Stimulated activated CD4-positive, alpha-beta T cell treated with anti-CD3 and anti-CD28 coated beads, TNF-alpha, amount 100 ng/mL, for 1 hour (primary cell): Measurements from ENCODE around the gene PRKAG1.
A peak's percentile ranks its signal among the peaks of the same experiment; 100 is the strongest.

Experiments used
- DNase-seq, 3 donors: peaks; one replicate each; pipeline ENCODE4 v3.0.0-alpha.2; 2020; ENCODE audit warnings: low read depth in 3 of 3, low spot score in 1 of 3

Gene PRKAG1

DNA sequence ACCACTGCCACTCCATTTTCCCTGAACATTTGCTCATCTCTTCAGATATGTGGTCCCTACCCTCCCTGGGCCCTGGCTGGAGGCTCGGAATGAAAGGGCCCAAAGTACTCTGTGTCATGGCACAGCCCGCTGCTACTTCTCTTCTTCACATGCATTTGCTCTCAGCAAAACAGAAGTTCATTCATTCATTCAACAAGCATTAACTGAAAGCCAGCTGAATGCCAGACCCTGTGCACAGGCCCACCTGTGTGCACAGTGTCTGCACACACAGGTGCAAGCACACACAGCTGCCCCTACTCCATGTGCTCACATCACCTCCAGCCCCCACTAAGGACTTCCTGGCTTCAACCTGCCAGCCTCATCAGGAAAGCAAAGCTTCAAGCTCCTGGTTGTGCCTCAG lies 32.7 kb downstream of the PRKAG1 start:
- DNase-seq = no peak

DNA sequence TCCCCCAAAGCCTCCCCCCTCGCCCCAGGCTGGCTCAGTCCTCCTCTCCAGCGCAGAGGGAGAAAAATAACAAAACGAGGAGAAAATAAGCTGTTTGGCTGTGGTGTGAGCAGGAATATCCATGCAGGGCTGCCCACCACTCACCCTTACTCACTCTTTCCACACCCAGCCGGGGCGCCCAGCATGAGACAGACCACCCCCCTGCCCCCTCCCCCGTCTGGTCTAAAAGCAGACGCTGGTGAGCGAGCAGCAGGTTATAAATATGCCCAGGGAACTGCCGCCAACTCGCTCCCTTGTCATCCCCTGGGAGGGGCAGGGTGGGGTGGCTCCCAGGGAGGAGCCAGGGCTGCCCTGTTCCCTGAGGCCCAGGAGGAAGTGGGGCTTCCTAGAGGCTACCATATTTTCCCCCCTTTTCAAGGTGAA lies 33.1 kb downstream of the PRKAG1 start:
- no peak for DNase-seq

DNA sequence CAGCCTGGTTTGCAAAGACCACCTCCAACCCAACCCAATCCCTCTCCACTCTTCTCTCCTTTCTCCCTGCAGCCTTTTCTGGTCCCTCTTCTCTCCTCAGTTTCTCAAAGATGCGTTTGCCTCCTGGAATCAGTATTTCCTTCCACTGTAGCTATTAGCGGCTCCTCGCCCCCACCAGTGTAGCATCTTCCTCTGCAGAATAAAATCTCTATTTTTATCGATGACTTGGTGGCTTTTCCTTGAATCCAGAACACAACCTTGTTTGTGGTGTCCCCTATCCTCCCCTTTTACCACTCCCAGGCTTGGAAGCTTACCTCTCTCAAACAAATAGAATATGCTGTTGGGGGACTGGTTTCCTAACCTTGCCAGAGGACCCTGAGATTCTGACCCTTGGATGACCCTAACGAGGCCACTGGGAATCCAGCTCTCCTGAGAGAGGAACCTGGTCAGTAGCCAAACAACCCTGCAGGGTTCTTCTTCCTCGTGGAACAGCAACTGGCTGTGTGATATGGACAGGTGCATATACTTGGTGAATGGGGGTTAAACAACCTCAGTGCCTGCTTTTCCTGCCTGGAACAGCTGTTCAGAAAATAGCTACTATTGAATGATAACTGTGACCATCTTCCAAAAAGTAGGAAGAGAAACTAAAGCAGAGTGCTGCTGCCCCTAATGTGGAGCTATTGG lies 36.0 kb downstream of the PRKAG1 start:
- no peak for DNase-seq

DNA sequence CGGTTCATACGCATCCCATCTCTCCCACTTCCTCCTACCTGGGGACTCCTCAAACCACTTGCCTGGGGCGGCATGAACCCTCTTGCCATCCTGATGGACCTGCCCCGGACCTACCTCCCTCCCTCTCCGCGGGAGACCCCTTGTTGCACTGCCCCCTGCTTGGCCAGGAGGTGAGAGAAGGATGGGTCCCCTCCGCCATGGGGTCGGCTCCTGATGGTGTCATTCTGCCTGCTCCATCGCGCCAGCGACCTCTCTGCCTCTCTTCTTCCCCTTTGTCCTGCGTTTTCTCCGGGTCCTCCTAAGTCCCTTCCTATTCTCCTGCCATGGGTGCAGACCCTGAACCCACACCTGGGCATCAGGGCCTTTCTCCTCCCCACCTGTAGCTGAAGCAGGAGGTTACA lies 36.8 kb downstream of the PRKAG1 start:
- no peak for DNase-seq

DNA sequence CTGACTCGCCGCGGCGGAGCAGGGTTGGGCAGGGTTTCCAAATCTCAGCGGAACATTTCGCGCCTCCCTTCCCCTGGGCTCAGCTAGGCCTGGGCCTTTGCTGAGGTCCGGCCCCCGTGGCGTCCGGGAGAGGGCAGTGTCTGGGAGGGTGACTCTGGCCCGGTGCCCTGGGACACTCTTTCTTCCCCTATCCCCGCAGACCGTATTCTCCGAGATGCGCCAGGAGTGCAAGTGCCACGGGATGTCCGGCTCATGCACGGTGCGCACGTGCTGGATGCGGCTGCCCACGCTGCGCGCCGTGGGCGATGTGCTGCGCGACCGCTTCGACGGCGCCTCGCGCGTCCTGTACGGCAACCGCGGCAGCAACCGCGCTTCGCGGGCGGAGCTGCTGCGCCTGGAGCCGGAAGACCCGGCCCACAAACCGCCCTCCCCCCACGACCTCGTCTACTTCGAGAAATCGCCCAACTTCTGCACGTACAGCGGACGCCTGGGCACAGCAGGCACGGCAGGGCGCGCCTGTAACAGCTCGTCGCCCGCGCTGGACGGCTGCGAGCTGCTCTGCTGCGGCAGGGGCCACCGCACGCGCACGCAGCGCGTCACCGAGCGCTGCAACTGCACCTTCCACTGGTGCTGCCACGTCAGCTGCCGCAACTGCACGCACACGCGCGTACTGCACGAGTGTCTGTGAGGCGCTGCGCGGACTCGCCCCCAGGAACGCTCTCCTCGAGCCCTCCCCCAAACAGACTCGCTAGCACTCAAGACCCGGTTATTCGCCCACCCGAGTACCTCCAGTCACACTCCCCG lies 37.4 kb downstream of the PRKAG1 start:
- DNase-seq = no peak

DNA sequence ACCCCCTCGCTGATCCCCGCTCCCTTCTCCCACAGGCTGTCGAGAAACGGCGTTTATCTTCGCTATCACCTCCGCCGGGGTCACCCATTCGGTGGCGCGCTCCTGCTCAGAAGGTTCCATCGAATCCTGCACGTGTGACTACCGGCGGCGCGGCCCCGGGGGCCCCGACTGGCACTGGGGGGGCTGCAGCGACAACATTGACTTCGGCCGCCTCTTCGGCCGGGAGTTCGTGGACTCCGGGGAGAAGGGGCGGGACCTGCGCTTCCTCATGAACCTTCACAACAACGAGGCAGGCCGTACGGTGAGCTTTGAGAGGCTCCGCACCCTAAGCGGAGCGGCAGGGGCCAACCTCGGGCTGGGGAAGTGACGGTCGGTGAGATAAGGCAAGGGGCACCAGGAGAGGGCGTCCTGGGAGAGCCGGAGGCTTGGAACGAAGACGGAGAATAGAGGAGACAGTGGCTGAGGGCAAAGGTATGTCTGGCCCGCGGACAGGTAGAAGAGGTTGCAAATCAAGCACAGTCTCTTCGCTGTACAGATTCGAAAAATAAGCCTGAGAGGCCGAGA lies 38.1 kb downstream of the PRKAG1 start:
- no peak for DNase-seq

DNA sequence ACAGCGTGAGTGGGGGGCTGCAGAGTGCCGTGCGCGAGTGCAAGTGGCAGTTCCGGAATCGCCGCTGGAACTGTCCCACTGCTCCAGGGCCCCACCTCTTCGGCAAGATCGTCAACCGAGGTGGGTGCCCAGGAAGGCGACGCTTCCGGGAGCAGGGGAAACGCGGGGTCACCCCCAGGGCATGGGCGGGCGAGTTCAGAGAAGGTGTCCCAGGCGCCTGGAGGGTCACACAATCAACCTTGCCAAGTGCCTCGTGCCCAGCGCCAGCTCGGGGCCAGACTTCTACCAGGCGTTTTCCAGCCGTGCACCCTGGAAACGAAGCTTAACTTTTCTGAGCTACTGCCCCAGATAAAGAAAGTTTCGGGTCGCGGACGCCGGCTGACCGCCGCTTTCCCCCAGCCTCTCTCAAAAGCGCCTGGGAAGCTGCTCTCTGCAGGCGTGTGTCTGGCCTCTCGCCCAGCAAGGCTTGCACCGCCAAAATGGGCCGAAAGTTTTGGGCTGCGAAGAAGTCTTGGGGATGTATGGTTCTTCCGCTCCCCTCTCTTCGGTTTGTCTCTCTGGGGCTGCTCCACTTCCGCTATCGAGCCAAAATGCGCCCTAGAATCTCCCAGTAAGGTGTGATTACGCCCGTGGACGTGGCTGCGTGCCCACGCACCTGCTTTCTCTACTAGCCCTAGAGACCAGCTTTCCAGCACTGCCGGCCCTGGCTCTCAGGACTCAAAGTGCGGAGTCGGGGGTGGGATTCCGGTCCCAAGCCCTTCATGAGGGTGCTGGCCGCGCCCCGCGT lies 38.8 kb downstream of the PRKAG1 start:
- no peak for DNase-seq

DNA sequence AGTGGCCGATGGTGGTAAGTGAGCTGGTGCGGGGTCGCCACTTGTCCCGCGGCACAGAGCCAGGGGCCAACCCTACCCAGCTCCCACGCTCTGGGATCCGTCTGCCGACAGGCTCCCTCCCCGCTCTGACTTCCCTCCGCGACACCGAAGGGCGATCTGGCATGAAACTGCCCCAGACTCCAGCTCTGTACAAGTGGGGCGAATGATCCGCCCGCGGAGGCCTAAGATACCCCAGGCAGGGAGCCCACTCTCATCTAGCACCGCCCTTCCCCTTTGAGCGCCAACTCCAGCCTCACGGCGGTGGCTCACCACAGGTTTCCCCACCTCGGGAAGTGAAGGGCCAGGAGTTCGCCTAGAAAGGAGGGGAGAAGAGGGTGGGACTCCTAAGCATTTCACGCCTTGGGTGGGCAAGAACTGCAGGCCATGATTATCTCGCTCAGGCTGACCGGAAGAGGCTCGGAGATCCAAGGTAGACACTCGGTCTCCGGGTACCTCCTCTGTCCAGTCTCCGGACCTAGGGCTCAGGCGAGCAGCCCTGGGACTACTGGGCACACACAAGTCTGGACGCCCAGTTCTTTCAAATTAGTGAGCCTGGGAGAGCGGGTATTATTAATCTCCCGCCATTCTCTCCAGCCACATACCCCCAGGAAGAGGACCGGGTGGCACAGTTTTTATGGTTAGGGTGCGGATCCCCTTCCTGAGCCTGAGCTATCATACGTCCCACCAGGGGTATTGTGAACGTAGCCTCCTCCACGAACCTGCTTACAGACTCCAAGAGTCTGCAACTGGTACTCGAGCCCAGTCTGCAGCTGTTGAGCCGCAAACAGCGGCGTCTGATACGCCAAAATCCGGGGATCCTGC lies 39.6 kb downstream of the PRKAG1 start:
- no peak for DNase-seq

DNA sequence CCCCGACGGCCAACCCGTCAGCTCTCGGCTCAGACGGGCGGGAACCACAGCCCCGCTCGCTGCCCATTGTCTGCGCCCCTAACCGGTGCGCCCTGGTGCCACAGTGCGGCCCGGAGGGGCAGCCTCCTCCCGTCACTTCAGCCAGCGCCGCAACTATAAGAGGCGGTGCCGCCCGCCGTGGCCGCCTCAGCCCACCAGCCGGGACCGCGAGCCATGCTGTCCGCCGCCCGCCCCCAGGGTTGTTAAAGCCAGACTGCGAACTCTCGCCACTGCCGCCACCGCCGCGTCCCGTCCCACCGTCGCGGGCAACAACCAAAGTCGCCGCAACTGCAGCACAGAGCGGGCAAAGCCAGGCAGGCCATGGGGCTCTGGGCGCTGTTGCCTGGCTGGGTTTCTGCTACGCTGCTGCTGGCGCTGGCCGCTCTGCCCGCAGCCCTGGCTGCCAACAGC lies 40.3 kb downstream of the PRKAG1 start, which contains the start of gene WNT1:
Gene WNT1, plus strand, starts transcription at position 32 of the 450 bp plus-strand sequence. Its CDS starts 329 bp downstream, at position 361.
- no peak for DNase-seq

DNA sequence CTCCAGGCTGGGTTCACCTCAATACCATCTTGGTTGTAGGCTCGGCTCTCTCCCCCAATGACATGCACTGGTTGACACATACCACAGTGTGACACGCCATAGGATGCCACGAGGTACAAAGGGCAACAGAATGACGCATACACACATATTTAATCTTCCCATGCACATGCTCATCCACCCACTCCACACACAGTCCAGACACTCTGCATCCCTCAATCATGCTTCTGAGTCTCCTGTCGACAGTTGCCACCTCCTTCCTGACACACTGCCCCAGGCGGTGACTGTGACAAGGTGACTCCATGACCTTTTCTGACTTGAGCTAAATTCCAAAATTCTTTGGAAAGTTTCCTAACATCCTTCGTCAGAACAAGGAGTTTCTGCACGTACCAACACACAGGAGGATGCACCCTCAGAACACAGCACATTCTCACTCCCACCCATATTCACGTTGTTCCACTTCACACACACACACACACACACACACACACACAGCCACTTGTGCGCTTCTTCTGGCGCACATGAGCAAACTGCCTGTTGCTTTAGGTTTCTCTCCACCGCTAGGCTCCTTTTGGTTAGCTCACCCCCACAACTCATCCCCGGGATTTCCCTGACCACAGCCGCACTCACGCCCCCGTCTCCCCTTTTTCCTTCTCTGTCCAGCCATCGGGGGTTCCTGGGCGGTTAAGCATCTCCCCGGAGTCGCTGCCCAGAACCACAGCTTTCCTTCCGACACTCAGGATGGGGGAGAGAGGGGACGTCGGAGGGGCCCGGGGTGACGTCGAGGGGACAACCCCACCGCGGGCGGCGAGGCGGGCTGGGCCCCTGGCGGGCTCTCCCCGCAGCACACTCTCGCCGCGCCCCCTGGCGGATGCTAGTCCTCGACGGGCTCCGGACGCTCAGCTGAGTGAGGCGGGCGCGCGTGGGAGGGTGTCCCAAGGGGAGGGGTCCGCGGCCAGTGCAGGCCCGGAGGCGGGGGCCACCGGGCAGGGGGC lies 41.0 kb downstream of the PRKAG1 start:
- DNase-seq = peak; percentile 45 to 81 (median 66)

DNA sequence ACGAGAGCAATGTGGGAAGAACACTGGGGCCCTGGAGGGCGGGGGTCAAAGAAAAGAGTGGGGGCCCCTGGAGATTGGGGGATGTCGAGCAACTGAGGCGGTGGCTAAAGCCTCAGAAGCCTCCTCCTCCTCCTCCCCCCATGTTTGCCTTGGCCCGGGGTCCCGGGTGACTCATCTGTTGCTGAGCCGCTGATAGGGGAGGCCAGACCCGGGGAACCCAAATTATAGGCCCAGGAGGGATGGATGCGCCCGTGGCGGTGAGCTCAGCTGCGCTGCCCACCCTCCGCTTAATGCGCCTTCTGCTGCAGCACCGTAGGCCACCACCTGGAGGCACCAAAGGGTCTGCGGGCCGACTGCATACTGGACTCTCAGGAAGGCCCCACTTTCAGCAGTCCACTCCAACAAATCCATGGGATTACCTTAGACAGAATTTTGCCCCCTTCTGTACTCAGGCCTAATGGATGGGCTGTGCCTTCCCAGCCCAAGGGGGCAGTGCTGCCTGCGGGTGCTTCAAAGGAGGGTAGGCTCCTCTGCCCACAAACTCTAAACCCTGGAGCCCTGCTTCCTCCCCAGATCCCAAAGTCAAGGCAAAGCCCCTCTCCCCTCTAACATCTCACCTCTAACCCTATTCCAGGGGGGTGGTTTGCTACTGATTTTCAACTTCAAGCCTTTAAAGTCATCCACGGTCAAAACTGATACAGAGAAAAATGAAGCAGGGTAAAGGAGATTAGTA lies 44.5 kb downstream of the PRKAG1 start:
- DNase-seq = no peak

DNA sequence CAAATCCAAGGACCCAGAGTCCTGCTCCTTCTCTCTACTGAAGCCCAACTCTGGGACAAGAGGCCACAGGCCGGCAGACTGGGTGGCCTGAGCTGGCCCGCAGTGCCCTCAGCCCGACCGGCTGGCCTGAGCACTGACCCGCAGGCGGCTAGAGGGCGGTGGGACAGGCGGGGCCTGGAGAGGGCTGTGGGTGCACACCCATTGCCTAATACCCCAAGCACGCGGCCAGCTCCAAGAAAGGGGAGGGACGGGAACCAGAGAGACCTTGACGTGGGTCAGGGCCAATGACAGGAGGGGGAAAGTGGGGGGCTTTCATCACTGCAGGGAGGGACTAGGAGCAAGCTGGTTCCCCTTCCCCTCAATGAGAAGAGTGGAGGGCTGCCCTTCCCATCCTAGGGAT lies 45.0 kb downstream of the PRKAG1 start:
- no peak for DNase-seq

DNA sequence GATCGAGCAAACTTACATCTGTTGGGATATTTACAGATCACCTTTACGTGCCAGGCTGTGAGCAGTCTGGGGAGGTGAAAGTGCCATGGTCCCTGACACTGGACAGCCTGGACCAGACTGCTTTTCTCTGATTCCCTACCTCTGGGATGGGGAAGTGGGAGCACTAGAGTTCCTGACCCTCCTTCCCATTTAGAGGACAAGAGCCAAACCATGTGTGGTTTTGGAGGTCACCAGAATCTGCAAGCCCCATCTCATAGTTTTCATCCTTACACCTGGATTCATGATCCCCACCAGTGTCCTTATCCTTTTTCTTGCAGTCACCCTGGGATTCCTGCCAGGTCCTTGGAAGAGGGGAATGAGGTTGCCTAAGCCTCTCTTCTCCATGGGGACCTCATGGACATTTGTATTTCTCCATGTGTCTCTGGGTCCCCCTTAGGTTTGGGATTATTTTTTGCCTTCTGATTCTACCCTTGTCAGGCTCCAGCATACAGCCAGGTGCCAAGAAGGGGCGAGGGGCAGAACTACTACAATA lies 45.6 kb downstream of the PRKAG1 start:
- DNase-seq = no peak

DNA sequence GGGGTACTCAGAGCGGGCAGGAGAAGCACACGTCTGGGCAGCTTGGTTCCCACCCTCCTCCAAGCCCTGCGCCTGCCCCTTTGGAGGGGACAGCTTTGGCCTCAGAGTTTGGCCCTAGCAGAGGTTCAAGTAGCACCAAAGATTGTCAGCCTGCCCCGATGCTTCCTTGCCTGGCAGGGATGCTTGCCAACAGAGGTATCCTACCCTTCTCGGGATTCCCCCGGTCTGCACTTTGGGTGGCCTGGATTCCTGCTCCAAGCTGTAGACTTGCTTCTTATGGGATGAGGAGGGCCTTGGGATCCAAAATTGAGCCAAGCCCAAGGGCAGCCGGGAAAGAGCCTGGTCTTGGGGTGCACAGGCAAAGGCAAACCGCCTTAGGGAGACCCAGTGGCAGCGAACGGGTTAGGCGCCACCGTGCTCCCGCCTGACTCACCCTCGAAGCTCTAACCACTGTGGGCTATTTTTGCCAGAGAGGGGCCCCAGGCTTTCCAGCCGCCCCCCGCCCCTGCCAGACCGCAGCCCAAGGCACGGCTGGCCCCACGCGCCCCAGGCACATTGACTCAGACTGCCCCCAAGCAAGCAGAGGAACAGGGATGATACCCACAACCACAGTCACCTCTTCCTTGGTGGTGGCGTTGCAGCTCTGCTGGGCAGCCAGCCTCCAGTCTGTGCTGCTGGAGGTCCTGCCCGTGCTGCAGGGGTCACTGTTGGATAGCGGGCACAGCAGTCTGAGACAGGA lies 46.2 kb downstream of the PRKAG1 start:
- no peak for DNase-seq

DNA sequence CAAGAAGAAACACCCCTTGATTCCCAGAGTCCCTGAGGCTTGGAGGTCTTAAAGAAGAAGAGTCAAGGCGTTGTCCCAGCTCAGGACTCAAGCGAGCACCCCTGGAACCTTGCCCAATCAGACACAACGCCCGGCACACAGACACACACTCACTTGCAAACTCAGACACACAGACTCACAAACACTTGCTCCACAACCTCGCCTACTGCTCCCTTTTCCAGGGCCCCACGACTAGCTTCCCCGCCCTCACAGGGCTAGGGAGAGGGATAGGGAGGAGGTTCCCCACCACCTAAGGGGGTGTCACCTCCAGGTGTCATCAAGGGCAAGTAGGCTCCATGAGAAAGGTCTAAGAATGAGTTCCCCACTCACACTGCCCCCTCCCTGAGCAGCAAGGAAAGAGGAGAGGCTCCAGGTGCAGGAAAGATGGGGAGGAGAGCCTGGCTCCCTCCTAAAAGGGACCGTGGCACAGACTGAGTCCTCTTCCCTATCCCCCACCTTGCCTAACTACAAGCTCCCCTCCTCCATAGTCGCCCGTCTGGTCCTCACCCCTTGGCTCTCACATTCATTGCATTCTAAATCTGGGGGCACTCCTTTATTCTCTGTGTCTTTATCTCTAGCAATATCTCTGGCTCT lies 47.8 kb downstream of the PRKAG1 start:
- DNase-seq = no peak

DNA sequence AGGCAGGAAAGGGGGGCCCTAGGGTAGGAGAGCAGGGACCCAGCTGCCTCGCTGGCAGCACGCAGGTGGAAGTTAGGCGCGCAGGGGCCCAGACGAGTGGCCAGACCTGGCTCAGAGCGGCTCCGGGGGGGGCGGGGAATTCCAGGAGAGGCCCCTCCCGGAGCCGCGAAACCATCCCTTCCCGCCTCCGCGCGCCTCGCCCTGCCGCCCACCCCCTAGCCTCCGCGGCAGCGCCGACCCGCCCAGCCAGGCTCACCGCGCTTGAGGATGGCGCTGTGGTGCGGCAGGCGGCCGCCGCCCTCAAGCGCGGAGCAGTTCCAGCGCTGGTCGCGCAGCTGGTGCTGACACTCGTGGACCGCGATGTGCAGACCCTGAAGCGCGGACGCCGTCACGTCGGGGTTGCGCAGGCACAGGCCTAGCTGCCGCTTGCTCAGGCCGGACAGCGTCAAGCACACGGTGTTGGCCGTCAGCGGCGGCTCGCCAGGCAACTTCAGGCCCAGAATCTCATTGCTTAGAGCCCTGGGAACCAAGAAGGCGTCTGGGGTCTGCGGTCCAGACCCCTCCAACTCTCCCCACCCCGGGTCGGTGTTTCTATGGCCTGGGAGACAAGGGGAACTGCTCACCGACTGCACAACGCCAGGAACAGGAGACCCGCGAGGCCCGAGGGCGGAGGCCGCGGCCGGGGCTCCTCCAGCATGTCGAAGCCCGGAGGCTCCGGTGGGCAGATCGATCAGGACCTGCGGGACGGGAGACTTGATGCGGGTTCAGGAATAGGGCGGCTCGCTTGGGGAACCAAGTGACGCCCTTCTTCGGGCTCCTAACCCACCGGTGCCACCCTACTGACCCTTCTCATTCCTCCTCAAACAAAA lies 48.5 kb downstream of the PRKAG1 start:
- DNase-seq = no peak
